ENCODE results near the gene RAD51B. TPM values are rescaled to one million over a fixed set of nuclear protein-coding genes. Genes with fewer than 3 reads are reported as not detected.

RAD51B gene
- polyA plus RNA-seq, 1 donor (not counting 4 experiments of a cell fraction or from before 2014, with no cell fraction given) = 13.3 TPM

DNA sequence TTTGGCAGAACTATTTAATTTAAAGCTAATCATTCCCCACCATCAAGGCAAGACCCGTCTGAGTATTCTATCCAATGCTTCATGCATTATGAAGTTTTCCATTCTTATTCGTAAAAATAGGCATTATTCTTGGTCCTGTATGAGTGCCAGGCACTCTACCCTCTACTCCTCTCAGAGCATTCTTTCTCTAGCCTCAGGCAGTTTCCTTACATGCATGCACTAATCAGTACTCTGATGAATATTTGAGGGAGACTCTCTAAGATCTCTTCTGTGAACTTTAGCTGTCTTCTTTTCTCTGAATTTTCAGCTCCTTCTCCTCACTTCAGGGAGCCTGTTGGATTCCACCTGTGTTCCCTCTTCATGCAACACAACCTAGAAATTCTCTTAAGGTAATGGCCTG, 334.7 kb downstream of the RAD51B start:
- H3K27me3 ChIP-seq (ENCODE audit: control insufficient read depth, extremely low read depth, insufficient read depth, low read length) = no peaks in the 10 kb centered on the region
- H3K9me1 ChIP-seq (ENCODE audit: control insufficient read depth, extremely low read depth, insufficient read depth, low read length) = no peaks in the 10 kb centered on the region
- no peak overlapping the region for H3K4me3 ChIP-seq (ENCODE audit: control insufficient read depth in 2 of 3, extremely low read depth in 1 of 3, insufficient read depth in 2 of 3, low read depth in 1 of 3, low read length in 3 of 3)
- no peak for FAIRE-seq
- H3K27ac ChIP-seq (ENCODE audit: control insufficient read depth, insufficient read depth, low read length) = no peak overlapping the region
- no peaks in the 10 kb centered on the region for H3K36me3 ChIP-seq (ENCODE audit: control insufficient read depth in 2 of 2, extremely low read depth in 1 of 2, insufficient read depth in 2 of 2, low read length in 2 of 2)
- no peak for TF ChIP-seq EZH2 (IDR thresholded peaks at IDR 0.05; ENCODE audit: low read length)
- TF ChIP-seq, protein P1, sequence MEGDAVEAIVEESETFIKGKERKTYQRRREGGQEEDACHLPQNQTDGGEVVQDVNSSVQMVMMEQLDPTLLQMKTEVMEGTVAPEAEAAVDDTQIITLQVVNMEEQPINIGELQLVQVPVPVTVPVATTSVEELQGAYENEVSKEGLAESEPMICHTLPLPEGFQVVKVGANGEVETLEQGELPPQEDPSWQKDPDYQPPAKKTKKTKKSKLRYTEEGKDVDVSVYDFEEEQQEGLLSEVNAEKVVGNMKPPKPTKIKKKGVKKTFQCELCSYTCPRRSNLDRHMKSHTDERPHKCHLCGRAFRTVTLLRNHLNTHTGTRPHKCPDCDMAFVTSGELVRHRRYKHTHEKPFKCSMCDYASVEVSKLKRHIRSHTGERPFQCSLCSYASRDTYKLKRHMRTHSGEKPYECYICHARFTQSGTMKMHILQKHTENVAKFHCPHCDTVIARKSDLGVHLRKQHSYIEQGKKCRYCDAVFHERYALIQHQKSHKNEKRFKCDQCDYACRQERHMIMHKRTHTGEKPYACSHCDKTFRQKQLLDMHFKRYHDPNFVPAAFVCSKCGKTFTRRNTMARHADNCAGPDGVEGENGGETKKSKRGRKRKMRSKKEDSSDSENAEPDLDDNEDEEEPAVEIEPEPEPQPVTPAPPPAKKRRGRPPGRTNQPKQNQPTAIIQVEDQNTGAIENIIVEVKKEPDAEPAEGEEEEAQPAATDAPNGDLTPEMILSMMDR (optimal IDR thresholded peaks at IDR 0.05 in 1 of 3, IDR thresholded peaks at IDR 0.05 in 1 of 3, conservative IDR thresholded peaks at IDR 0.05 in 1 of 3; ENCODE audit: extremely low read depth in 1 of 3, insufficient read depth in 2 of 3, low read length in 3 of 3) = no peak
- no peaks in the 10 kb centered on the region for H3K9me3 ChIP-seq (ENCODE audit: control insufficient read depth, low read depth, low read length)
- no peak overlapping the region for H3K4me2 ChIP-seq (ENCODE audit: control insufficient read depth, extremely low read depth, insufficient read depth, low read depth, low read length)
- peaks cover 14% of the 10 kb centered on the region for H3K4me1 ChIP-seq (ENCODE audit: control insufficient read depth, extremely low read depth, insufficient read depth, low read length)
- dilution Hi-C loops (cut with MboI; ENCODE audit: extremely low pct_ligation_motif_present, low sequenced_read_pairs) = no loop called here
- no peaks in the 10 kb centered on the region for H4K20me1 ChIP-seq (ENCODE audit: control insufficient read depth, extremely low read depth, insufficient read depth, low read length)
- no peak overlapping the region for H3K9ac ChIP-seq (ENCODE audit: control insufficient read depth, extremely low read depth, insufficient read depth, low read length)
- H2AFZ ChIP-seq (ENCODE audit: control insufficient read depth, low read length) = no peak overlapping the region
- no peaks in the 10 kb centered on the region for H3K79me2 ChIP-seq (ENCODE audit: control insufficient read depth, insufficient read depth, low read length)
- DNase-seq (ENCODE audit: low read depth, low spot score) = no peak

DNA sequence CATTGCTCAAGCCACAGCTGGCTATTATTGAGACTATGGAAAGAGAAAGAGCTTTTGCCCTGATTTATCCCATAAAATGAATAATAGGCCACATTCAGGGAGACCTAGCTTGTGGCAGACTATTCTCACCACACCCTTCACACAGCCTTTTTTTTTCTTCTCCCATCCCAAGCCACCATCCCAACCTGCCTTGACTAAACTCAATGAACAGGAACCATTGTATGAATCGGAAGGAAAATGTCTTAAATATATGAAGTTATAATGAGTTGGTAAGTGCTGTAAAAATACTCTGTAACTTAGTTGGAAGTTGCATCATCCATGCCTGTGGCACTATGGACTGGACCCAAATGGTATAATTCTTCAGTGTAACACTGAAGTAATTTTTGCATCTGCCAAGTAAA, 338.4 kb downstream of the RAD51B start:
- Histone ChIP-seq H3K4me2 (ENCODE audit: control insufficient read depth, extremely low read depth, insufficient read depth, low read depth, low read length) (peak overlapping the region; percentile 69), H3K9ac (ENCODE audit: control insufficient read depth, extremely low read depth, insufficient read depth, low read length) (peak overlapping the region; percentile 22), H3K9me1 (ENCODE audit: control insufficient read depth, extremely low read depth, insufficient read depth, low read length) (no peaks in the 10 kb centered on the region), H3K4me3 (ENCODE audit: control insufficient read depth in 2 of 3, extremely low read depth in 1 of 3, insufficient read depth in 2 of 3, low read depth in 1 of 3, low read length in 3 of 3) (peak overlapping the region in 1 of 3 experiments; percentile 25), H3K9me3 (ENCODE audit: control insufficient read depth, low read depth, low read length) (no peaks in the 10 kb centered on the region), H4K20me1 (ENCODE audit: control insufficient read depth, extremely low read depth, insufficient read depth, low read length) (no peaks in the 10 kb centered on the region), H3K27ac (ENCODE audit: control insufficient read depth, insufficient read depth, low read length) (peak overlapping the region; percentile 70), H3K4me1 (ENCODE audit: control insufficient read depth, extremely low read depth, insufficient read depth, low read length) (peaks cover 19% of the 10 kb centered on the region), H2AFZ (ENCODE audit: control insufficient read depth, low read length) (peak overlapping the region; percentile 87), H3K79me2 (ENCODE audit: control insufficient read depth, insufficient read depth, low read length) (no peaks in the 10 kb centered on the region), H3K27me3 (ENCODE audit: control insufficient read depth, extremely low read depth, insufficient read depth, low read length) (no peaks in the 10 kb centered on the region), H3K36me3 (ENCODE audit: control insufficient read depth in 2 of 2, extremely low read depth in 1 of 2, insufficient read depth in 2 of 2, low read length in 2 of 2) (no peaks in the 10 kb centered on the region)
- TF ChIP-seq EZH2 (IDR thresholded peaks at IDR 0.05; ENCODE audit: low read length) = no peak
- TF ChIP-seq, protein P1 (optimal IDR thresholded peaks at IDR 0.05 in 1 of 3, IDR thresholded peaks at IDR 0.05 in 1 of 3, conservative IDR thresholded peaks at IDR 0.05 in 1 of 3; ENCODE audit: extremely low read depth in 1 of 3, insufficient read depth in 2 of 3, low read length in 3 of 3) = no peak
- dilution Hi-C loops (cut with MboI; ENCODE audit: extremely low pct_ligation_motif_present, low sequenced_read_pairs) = no loop called here
- FAIRE-seq = no peak
- no peak for DNase-seq (ENCODE audit: low read depth, low spot score)

Data from keratinocyte (primary cell).